HG03520 (cell line): ENCODE data around the gene WDR48.

ENCODE experiments used
- ATAC-seq: cut with Tn5 transposase; IDR thresholded peaks from one replicate; pipeline ENCODE4 v1.9.1; 2021; ENCODE audit warnings: mild to moderate bottlenecking, moderate library complexity; ENCODE audit not compliant: unreplicated experiment

WDR48 gene

DNA sequence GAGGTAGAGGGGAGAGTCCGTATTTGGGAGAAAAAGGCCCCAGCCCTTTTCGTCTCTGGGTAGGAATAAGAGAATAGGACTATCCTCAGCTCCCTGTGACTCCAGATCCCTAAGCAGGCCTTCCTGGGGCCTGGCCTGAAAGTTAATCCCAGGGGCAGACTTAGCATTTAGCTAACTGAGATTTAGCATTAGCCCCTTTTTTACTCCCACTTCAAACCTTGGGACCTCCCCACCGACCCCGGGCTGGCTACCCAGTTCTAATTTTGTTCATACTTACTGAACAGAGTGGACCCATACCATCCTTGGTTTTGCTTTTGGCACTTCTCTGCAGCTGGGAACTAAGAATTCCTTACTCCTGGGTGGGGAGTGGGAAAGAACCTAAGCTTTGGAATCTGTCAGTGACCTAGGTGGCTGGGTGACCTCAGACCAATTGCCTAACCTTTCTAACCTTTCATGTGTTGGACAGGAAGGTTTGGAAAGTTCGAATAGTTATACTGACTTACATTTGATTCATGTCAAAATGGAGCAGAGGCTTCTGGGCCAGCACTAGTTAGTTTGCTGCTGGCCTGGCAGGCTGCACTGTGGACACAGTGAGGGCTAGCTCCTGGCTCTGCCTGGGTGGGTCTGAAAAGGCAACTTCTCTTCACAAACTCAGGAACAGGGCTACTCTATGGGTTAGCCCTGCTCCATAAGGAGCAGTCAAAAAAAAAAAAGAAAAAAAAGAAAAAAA lies 67.3 kb downstream of the WDR48 start:
- no peak for ATAC-seq

DNA sequence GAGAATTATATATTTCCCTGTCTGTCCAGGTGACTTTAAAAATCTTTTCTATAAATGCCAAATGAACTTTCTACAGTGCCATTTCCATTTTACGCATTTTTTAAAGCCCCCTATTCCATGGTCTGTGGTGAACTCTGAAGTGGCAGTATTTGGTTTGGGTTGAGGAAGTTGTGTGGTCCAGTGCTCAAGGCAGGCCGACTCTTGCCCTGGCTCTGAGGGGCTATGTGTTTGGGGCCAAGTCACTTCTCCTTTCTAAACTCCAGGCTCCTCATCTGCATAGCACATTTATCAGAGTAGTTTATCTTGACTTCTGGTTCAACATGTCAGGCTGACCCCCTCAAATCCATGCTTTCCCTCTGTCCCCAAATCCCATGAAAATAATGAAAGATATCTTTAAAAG lies 69.8 kb downstream of the WDR48 start:
- no peak for ATAC-seq

DNA sequence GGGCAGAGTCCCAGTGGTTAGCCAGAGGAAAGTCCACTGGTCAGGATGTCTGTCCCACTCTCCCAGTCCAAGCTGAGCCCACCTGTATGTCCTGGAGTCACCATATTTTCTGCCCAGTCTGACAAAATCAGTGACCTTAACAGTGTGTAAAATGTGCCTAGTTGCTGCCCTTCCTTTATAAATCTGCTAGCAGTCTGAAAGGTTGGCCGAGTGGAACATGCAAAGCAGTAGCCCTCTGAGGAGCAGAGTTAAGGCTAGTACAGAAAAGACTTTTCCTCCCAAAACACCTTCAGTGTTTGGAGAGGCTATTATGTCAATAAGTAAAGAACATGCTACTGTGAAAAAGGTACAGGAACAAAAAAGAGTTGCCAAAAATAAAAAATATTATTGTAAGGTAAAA lies 71.0 kb downstream of the WDR48 start:
- peak; percentile 43 for ATAC-seq

DNA sequence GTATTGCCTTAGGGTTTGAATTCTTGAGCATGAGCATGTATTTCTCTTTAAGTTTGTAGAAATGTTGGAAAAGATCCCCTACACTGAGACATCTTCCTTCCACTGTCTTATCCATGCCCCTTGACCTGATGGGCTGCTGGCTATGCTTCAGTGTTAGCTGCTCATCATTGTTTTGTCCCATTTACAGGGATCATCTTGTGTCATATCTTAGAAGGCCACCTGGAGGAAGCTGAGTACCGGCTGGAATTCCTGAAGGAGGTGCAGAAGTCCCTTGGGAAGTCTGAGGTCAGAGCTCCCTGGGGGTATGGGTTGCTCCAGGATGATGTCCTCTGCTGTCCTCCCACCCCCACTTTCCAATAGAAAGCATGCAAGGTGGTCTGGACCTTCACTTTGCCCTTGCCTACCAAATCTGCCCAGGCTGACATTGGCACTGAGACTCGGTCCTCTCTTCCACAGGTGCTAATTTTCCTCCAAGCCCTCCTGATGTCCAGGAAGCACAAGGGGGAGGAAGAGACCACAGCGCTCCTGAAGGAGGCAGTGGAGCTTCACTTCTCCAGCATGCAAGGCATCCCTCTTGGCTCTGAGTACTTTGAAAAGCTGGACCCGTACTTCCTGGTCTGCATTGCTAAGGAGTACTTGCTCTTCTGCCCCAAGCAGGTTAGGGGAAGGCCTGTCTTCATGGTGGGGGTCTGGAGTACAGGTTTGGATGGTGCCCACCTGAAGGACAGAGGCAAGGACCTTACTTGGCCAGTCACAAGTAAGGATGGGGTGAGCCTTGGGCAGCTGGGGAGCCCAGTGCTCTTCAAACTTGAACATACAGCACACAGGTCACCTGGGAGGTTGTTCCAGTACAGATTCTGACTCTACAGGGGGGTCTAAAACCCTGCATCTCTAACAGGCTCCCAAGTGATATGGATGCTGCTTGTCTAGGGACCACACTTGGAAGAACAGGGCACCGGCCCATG lies 73.3 kb downstream of the WDR48 start:
- ATAC-seq = no peak

DNA sequence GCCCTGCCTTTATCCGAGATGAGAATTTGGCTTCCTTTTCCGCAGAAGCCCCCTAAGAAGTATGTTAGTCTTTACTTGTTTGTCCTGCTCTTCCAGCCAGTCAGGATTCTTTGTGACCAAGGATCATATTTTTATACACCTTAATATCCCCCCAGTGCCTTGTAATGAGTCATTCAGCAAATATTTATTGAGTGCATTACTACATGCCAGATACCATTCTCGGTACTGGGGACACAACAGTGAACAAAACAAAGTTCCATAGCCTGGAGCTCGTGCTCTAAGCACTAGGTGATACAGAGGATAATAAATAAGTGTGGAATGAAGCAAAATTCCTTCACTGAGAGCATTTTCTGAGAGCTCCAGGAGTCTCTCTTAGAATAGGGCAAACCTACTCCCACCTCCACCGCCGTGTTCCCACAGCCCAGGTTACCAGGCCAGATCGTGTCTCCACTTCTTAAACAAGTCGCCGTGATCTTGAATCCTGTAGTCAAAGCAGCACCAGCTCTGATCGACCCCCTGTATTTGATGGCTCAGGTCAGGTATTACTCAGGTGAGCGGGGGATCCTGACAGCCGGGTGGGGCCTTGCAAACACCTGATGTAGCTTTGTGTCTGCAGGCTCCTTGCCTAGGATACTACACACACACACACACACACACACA lies 74.2 kb downstream of the WDR48 start:
- no peak for ATAC-seq

DNA sequence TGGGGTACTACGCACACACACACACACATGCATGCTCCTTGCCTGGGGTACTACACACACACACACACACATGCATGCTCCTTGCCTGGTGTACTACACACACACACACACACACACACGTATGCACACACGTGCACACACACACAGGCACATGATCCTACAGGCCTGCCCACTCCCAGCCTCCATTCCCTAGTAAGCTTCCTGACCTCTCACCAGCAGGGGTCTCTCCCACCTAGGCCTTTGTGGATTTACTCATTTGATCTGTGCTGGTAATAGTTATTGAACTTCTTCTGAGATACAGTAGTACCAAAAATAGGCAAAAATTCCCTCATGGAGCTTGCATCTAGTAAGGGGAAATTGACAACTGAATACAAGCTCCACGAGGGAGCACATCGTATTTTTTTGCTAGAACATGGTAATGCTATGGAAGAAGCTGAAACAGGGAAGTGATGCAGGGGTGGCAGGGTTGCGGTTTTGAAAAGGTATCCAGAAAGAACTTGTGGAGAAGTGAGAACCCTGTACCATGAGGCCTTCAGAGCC lies 74.8 kb downstream of the WDR48 start:
- ATAC-seq = no peak

DNA sequence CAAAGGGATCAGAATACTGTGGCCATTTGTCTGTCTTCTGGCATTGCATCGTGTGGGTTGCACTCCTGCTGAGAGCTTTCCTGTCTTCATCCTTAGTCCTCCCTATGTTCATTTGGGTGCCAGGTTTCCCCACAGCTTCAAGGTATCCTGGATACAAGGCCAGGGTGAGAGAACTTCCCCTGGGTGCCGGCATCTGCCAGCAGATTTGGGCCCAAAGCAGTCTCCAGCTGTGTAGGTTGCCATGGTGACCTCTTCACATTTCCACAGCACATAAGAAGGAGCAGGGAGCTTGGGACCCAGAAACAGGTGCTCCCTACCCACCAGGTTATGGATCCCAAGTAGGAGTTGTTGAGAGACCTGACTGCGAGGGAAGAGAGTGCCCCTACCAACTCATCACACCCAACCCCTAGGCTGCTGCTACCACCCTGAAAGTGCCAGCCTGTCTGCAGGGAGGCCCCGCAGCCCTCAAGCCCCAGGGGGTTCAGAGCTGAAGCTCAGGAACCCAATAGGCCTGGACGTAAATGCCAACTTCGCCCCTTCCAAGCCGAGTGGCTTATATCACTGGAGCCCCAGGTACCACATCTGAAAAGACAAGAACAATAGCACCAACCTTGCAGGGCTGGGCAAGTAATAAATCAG lies 75.6 kb downstream of the WDR48 start:
- ATAC-seq = no peak

DNA sequence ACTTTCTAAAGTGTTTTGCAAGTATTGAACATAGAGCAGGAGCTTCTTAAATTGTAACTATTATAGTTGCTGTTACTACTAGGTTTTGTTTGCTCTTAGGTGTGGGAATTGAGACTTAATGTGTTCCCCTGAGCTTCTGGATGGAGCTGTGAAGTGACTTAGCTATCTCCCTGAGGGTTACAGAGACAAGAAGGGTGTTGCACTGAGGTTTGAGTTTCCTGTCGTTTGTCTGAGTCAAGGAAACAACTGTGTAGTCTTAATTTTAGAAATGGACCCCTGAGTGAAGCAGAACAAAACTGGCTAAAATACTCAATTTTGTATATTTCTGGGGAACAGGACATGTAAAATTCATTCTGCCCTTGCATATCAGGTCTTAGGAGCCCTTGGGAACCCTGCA lies 76.1 kb downstream of the WDR48 start:
- no peak for ATAC-seq

DNA sequence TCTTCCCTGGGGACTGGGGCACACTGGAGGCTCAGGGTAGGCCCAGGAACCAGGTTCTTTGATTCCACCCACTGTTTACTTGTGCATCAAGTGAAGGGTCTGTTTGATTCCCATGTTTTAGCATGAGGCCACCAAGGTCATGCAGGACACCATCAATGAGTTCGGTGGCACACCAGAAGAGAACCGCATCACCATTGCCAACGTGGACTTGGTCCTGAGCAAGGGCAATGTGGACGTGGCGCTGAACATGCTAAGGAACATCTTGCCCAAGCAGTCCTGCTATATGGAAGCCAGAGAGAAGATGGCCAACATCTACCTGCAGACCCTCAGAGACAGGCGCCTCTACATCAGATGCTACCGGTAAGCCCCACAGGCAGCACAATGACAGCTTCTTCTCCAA lies 77.1 kb downstream of the WDR48 start:
- no peak for ATAC-seq

DNA sequence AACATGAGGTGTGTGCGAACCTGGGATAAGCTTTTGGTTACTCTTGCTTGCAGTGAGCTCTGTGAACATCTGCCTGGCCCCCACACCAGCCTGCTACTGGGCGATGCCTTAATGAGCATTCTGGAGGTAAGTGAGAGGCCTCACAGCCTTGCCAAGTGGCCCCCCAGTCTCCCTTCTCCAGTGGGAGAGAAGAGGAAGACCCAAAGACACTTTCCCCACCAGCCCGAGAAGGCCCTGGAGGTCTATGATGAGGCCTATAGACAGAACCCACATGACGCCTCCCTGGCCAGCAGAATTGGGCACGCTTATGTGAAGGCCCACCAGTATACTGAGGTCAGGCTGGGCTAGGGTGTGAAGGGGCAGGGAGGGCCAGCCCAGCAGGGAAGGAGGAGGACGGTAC lies 78.2 kb downstream of the WDR48 start:
- ATAC-seq = no peak

DNA sequence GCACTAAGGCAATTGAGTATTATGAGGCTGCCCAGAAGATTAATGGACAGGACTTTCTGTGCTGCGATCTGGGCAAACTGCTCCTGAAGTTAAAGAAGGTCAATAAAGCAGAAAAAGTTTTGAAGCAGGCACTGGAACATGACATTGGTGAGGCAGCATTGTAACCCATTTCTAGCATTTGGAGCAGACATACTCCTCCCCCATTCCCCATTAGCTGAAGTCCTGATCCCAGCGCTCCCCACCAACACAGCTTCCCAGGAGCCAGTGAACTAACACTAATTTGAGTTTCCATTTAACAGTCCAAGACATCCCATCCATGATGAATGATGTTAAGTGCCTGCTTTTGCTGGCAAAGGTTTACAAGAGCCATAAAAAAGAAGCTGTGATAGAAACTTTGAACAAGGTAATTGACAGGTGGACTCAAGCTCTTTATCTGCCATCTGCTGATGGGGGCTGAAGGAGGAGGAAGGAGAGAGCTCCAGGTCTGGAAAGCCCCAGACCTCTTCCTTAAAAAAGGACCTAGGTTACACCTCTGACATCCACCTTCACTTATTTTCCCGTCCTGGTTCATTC lies 79.0 kb downstream of the WDR48 start:
- no peak for ATAC-seq

DNA sequence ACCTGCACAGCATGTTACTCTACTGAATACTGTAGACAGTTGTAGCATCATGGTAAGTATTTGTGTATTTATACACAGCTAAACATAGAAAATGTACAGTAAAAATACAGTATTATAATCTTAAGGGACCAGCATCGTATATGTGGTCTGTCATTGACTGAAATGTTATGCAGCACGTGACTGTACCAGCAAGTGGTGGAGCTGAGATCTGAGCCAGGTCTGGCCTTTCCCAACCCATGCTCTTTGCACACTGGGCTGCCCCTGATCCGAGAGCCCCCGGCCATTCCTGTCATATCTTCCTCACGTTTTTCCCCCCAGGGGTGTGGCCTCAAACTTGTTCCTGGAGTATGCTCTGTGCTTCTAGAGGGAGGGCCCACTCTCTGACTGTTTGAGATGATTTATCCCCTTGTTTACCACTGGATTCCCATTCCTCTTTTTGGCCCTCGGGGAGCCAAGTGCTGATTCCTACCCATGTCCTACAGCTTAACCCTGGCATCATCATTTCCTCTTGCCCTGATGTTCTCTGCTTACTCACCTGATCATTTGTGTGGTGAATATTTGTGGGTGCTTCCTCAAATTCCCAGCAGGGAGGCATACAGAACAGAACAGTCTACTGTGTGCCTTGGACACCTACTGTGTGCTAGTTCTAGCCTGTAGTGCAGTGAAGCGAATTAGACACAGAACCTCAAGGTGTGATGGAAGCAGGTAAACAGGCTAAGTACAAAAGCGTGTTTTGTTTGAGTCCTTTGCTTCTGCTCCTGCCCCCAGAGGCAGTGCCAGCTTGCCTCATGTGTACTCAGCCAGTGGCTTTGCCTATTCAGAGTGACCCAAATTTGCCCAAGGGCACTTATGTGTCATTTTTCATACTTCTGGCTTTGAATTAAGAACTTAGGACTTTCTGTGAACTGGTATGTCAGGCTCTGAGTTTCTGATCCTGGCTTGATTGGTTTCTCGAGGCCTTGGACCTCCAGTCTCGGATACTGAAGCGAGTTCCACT lies 80.6 kb downstream of the WDR48 start:
- no peak for ATAC-seq

DNA sequence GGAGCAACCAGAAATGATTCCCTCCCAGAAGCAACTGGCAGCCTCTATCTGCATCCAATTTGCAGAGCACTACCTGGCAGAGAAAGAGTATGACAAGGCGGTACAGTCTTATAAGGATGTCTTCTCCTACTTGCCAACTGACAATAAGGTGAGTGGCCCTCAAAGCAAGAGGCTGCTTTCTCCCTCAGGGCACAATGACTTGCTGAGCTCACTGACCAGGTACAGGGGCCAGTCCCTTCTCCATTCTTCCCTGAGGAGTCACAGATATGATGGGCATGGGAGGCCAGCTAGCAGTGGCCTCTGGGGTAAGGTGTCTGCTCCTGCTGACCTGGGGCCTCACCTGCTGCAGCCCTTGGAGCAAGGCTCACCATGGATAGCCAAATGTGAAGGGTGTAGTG lies 81.3 kb downstream of the WDR48 start:
- no peak for ATAC-seq

DNA sequence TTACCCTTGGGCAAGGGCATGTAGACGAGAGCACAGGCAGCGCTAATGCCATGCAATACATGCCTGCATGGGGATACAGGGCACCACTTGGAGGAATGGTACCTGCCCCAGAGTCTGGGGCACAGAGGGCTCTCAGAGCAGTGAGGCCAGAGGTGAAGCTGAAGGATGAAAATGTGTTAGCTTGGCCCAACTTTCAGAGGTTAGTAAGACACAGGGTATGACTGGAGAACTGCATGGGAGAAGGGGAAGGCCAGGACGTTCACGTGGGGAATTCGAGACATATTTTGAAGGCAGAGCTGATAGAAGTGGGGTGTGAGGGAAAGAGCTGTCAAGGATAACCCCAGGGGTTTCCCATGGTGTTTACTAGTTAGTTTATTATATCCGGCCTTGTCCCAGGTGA lies 82.0 kb downstream of the WDR48 start:
- ATAC-seq = no peak

DNA sequence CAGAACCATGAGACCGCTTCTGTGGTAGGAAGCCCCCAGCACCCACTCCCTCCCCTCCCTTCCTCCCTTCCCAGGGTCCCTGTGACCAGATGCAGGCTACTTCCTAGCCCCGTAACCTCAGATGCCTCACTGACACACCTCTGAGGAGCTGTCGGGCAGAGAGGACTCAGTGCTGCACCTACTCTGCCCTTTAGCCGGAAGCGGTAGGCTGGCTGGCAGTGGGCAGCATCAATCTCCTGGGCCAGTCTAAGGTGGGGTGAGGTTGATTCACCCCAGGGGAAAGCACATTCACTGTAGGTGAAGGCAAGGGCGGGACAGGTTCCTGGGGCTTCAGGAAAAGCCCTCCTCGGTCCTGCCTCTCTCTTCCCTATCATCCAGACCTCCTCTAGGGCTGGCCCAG lies 82.5 kb downstream of the WDR48 start:
- no peak for ATAC-seq

DNA sequence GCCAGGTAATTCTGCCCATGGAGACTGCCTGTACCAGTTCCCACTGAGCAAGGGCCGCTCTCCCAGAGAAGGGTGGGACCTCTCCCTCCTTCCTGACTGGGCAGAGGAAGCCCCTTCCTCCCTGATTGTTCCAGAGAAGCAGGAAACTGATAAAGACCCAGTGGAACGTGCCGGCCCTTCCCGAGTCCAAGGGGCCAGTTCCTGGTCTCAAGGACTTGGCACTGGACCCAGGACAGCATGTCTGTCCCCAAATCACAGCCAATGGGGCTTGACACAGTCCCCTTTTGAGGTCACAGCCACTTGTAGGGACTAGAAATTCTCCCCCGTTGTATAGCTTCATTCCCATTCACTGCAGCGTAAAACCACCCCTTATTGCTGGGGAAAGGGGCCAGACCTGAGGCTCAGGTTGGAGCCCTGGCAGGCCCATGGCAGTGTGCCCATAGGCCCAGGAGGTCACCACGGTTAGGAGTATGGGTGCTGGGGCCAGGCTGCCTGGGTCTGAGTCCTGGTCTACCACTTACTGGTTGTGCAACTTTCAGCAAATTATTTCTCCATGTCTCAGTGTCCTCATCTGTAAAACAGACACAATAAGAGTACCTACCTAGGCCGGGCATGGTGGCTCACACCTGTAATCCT lies 83.5 kb downstream of the WDR48 start:
- no peak for ATAC-seq

DNA sequence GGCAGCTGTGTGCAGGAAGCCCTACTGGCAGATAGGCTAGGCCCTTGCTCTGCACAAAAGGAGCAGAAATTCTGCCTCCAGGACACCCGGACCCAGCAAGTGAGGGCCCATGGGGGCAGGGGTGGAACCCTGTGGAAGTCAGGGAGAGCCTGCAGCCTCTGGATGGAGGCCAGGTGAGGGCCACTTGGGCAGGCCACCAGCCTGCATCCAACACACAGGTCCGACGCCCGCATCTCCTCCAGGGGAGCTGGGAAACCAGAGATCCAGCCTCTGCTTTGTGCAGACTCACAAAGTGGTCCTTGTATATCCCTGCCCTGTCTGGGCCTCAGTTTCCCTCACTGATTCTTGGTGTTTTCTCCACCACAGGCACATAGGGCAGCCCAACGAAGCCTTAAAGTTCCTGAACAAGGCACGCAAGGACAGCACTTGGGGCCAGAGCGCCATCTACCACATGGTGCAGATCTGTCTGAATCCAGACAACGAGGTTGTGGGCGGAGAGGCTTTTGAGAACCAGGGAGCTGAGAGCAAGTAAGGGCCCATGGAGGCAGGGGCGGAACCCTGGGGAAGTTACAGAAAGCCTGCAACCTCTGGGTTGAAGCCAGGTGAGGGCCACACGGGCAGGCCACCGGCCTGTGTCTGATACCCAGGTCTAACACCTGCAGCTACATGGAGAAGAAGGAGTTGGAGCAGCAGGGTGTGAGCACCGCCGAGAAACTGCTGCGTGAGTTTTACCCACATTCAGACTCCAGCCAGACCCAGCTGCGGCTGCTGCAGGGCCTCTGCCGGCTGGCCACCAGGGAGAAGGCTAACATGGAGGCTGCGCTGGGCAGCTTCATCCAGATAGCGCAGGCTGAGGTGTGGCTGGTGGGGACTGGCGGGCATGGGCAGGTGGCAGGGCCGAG lies 85.0 kb downstream of the WDR48 start:
- no peak for ATAC-seq

DNA sequence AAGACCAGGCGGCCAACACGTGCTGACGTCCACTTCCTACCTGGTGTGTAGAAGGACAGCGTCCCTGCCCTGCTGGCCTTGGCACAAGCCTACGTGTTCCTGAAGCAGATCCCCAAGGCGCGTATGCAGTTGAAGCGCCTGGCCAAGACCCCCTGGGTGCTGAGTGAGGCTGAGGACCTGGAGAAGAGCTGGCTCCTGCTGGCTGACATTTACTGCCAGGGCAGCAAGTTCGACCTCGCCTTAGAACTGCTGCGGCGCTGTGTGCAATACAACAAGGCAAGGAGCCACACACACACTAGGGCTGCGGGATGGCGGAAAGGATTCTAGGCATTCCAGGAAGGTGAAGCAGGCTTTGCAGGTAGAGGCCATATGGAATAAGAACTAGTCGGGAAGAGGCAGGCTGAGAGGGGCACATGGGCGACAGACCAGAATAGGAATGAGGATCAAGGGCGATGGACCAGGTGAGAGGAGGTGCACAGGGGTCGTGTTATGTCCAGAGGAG lies 85.7 kb downstream of the WDR48 start:
- ATAC-seq = no peak
